DND-41 (cell line): ENCODE data around the gene TRPV5.

Source experiments
- CTCF ChIP-seq: IDR thresholded peaks from 2 replicates; pipeline ENCODE4 v1.5.1; 2012; ENCODE audit warnings: borderline replicate concordance, low read length, moderate library complexity, mild to moderate bottlenecking; ENCODE audit not compliant: poor library complexity, severe bottlenecking; ENCODE audit errors: extremely low read depth
- EZH2 ChIP-seq: IDR thresholded peaks from 3 replicates; pipeline ENCODE4 v1.6.1; 2012; ENCODE audit warnings: borderline replicate concordance, low read depth, mild to moderate bottlenecking, moderate library complexity, low read length, inconsistent platforms; ENCODE audit not compliant: severe bottlenecking

GRCh38 chr7:142901426-142902259 lies 31.9 kb downstream of the TRPV5 start:
- TF ChIP-seq CTCF (no peak), EZH2 (no peak)
